ENCODE data around the gene CCDC81. TPM values are rescaled to one million over a fixed set of nuclear protein-coding genes. Genes with fewer than 3 reads are reported as not detected.

Gene CCDC81
- total and polyA plus RNA-seq, 12 donors, result 0.14 to 0.81 (median 0.36) TPM

DNA sequence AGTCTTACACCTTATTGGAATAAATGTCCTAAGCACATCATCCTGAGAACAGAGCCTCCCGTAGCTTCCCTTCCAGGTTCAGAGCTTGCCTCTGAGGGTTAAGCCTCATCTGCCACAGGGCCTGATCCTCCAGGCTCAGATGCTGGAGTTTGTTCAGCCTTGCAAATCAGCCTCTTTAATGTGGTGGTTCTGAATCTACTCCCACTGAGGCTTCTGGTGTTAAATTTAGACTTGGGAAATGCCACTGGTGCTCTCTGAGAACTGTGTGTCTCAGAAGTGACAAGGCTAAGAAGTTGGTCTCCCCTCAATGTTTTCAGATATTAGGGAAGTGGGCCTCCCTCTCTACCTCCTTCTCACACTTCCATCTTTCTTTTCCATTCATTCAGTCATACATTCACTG lies 68.7 kb downstream of the CCDC81 start:
- no peaks in the 10 kb centered on the region for H3K9me3 ChIP-seq
- H3K36me3 ChIP-seq, result peaks cover 0 to 62% (median 0%) of the 10 kb centered on the region in 9 donors
- H3K27ac ChIP-seq, result peak overlapping the region in 3 of 10 donors; percentile 19 to 75 (median 68)
- 0% methylated on average over 1 of the region's 1 CpG for WGBS, 2 donors
- no peak for ATAC-seq
- TF ChIP-seq, protein P1, sequence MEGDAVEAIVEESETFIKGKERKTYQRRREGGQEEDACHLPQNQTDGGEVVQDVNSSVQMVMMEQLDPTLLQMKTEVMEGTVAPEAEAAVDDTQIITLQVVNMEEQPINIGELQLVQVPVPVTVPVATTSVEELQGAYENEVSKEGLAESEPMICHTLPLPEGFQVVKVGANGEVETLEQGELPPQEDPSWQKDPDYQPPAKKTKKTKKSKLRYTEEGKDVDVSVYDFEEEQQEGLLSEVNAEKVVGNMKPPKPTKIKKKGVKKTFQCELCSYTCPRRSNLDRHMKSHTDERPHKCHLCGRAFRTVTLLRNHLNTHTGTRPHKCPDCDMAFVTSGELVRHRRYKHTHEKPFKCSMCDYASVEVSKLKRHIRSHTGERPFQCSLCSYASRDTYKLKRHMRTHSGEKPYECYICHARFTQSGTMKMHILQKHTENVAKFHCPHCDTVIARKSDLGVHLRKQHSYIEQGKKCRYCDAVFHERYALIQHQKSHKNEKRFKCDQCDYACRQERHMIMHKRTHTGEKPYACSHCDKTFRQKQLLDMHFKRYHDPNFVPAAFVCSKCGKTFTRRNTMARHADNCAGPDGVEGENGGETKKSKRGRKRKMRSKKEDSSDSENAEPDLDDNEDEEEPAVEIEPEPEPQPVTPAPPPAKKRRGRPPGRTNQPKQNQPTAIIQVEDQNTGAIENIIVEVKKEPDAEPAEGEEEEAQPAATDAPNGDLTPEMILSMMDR (IDR thresholded peaks at IDR 0.05), result no peak
- no peaks in the 10 kb centered on the region for H3K27me3 ChIP-seq
- DNase-seq, result no peak
- H3K4me1 ChIP-seq, result peaks cover 0 to 15% (median 0%) of the 10 kb centered on the region in 9 donors
- intact Hi-C loops (cut with DNase I), result loop anchor here in 1 of 10 donors (10.0 kb wide), 1 partner anchor 171 kb away; no protein-coding TSS in a partner anchor
- H3K4me3 ChIP-seq, result no peak overlapping the region

DNA sequence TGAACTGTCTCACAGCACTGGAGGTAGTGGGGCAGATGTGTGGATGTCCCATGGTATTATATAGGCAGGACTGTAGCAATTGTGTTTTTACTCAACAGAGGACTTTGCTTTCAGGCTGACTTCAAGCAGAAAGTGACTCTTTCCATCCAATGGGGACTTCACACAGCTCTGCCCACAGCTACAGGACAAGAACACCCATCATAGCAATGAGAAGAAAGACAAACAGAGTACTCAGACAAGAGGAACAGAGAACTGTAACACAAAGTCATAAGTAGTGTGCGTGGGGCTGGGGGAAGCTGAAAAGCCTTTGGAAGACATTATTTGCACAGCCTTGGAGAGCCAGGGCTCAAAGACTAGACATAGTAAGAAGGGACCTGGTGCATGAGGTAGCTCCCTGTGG lies 70.3 kb downstream of the CCDC81 start:
- Histone ChIP-seq H3K27me3 (no peaks in the 10 kb centered on the region), H3K36me3 (peaks cover 0 to 62% (median 0%) of the 10 kb centered on the region in 9 donors), H3K9me3 (no peaks in the 10 kb centered on the region), H3K4me1 (peaks cover 0 to 11% (median 0%) of the 10 kb centered on the region in 9 donors), H3K4me3 (no peak overlapping the region), H3K27ac (no peak overlapping the region)
- ATAC-seq (no peak), DNase-seq (no peak)
- WGBS, 2 donors, result 96 to 100% methylated on average over 1 of the region's 1 CpG
- TF ChIP-seq, protein P1 (IDR thresholded peaks at IDR 0.05), result no peak
- intact Hi-C loops (cut with DNase I), result loop anchor here in 1 of 10 donors (10.0 kb wide), 1 partner anchor 170 kb away; no protein-coding TSS in a partner anchor

DNA sequence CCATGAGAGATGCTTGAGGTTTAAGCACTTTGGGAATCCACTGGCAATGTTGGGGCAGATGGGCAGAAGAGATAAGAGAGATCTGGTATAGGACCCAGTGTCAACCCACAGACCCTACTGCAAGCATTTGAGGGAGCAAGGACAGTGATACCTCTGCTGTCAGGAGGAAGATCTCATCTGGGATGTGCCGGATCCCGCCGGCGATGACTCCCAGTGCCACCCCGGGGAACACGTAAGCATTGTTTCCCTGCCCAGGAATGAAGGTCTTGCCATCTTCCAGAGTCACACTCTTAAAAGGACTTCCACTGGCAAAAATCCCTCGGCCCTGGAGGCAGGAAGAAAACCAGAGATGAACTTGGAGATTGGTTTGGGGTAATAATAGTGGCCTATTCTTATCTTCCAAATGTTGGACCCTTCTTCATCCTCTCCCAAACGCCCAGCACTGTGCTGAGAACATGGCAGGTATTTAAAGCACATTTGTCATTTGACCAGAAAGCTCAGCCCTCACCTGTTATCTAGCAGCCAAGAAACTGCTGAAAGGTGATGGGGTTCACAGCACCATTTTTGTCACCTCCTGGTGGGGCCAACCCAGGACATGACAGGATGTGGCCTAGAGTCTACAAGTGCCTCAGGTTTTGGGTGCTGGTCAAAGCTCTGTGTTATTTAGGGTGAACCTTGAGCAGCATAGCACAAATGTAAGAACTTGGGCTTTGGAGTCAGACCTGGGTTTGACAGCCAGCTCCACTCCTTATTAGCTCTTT lies 71.7 kb downstream of the CCDC81 start:
- peaks cover 0 to 53% (median 0%) of the 10 kb centered on the region in 9 donors for H3K36me3 ChIP-seq
- 92 to 95% methylated on average over 8 of the region's 8 CpGs for WGBS, 2 donors

DNA sequence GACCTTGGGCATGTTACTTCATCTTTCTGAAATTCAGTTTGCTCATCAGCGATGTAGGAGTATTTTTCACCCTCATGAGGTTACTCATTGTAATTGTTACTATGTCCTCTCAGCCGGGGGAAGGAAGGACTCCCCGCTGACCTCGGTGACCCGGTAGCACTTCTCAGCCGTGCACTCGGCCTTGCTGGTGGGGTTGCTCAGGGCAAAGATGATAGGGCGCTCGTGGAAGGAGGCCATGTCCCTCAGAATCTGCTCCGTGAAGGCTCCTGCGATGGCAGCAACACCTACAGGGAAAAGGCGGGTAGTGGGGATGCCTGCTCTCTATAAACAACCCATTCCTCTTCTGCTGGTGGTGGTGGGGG lies 72.2 kb downstream of the CCDC81 start:
- Histone ChIP-seq H3K4me3 (no peak overlapping the region), H3K27ac (no peak overlapping the region), H3K36me3 (peaks cover 0 to 47% (median 0%) of the 10 kb centered on the region in 9 donors), H3K4me1 (peaks cover 0 to 11% (median 0%) of the 10 kb centered on the region in 9 donors), H3K27me3 (no peaks in the 10 kb centered on the region), H3K9me3 (no peaks in the 10 kb centered on the region)
- TF ChIP-seq, protein P1 (IDR thresholded peaks at IDR 0.05), result no peak
- DNase-seq (no peak), ATAC-seq (no peak)
- intact Hi-C loops (cut with DNase I), result loop anchor here in 1 of 10 donors (10.0 kb wide), 1 partner anchor 168 kb away; no protein-coding TSS in a partner anchor
- WGBS, 2 donors, result 94 to 97% methylated on average over 12 of the region's 12 CpGs

More for the DNA sequence above, 71.7 kb downstream of the CCDC81 start:
- Histone ChIP-seq H3K9me3 (no peaks in the 10 kb centered on the region), H3K27ac (no peak overlapping the region), H3K27me3 (no peaks in the 10 kb centered on the region), H3K4me3 (no peak overlapping the region), H3K4me1 (peaks cover 0 to 11% (median 0%) of the 10 kb centered on the region in 9 donors)
- DNase-seq, result no peak
- intact Hi-C loops (cut with DNase I), result loop anchor here in 1 of 10 donors (10.0 kb wide), 1 partner anchor 168 kb away; no protein-coding TSS in a partner anchor
- ATAC-seq, result no peak
- TF ChIP-seq, protein P1 (IDR thresholded peaks at IDR 0.05), result no peak
